Brain microvascular endothelial cell (primary cell): ENCODE data around the gene ASGR2.

ENCODE experiments used
- DNase-seq: peaks from one replicate; pipeline ENCODE4 v3.0.0-alpha.2; 2020
- H3K27ac ChIP-seq: fragments of 250-450 bp; sonication (Bioruptor Pico); 2 replicates; pipeline ENCODE4 v1.5.1; 2020; ENCODE audit warnings: mild to moderate bottlenecking, moderate library complexity
- H3K27me3 ChIP-seq: fragments of 250-450 bp; sonication (Bioruptor Pico); replicated peaks from 2 replicates; pipeline ENCODE4 v1.5.1; 2020; ENCODE audit warnings: mild to moderate bottlenecking
- H3K36me3 ChIP-seq: fragments of 250-450 bp; sonication (Bioruptor Pico); replicated peaks from 2 replicates; pipeline ENCODE4 v1.5.1; 2020; ENCODE audit warnings: mild to moderate bottlenecking
- H3K4me3 ChIP-seq: 2 replicates; pipeline ENCODE4 v1.5.1; 2011; ENCODE audit warnings: low read depth, mild to moderate bottlenecking, control low read depth, low read length, moderate library complexity
- CTCF ChIP-seq: IDR thresholded peaks from 2 replicates; pipeline ENCODE4 v1.5.1; 2011; ENCODE audit warnings: low read depth, mild to moderate bottlenecking, moderate library complexity, low read length, control low read depth, inconsistent platforms; ENCODE audit errors: missing control alignments
- in situ Hi-C: cut with HindIII; loops from 2 replicates; pipeline ENCODE4 v1.10.0; 2017; ENCODE audit warnings: low sequenced_read_pairs, low pct_ligation_motif_present

ASGR2 gene

GRCh38 chr17:7056386-7056785, 58.2 kb downstream of the ASGR2 start:
- H3K27ac ChIP-seq = no peak overlapping the region
- H3K27me3 ChIP-seq = no peaks in the 10 kb centered on the region
- H3K4me3 ChIP-seq = no peak overlapping the region
- no peak for TF ChIP-seq CTCF
- in situ Hi-C loops = loop anchor here (25.0 kb wide), 1 partner anchor 131 kb away; the partner anchor contains the start of gene ASGR1
- H3K36me3 ChIP-seq = no peaks in the 10 kb centered on the region
- no peak for DNase-seq
